GM18868 (cell line): ENCODE data around the gene ACOX2.

Experiments
- ATAC-seq: cut with Tn5 transposase; IDR thresholded peaks from one replicate; pipeline ENCODE4 v1.9.1; 2021; ENCODE audit warnings: mild to moderate bottlenecking, moderate library complexity; ENCODE audit not compliant: unreplicated experiment

The ACOX2 gene

GRCh38 chr3:58514405-58514804 is 22.6 kb downstream of the ACOX2 start:
- no peak for ATAC-seq

DNA sequence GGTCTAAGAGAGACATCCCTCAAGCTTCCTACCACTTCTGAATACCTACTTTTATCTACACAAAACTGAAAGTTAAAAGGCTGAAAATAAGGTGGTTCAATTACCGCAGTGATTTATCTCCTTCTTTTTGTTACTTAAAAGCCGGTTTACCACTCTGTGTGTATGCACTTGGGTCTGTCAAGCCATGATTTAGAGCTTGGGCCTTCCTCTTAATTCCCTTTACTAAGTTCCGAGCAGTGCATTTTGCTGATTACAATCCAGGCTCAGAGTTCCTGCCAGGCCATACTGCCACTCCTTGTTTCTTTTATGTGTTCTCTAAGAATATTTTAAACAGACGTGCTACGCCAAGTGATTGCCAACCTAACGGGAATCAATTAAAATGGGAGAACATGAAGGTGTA is 28.6 kb downstream of the ACOX2 start:
- no peak for ATAC-seq

DNA sequence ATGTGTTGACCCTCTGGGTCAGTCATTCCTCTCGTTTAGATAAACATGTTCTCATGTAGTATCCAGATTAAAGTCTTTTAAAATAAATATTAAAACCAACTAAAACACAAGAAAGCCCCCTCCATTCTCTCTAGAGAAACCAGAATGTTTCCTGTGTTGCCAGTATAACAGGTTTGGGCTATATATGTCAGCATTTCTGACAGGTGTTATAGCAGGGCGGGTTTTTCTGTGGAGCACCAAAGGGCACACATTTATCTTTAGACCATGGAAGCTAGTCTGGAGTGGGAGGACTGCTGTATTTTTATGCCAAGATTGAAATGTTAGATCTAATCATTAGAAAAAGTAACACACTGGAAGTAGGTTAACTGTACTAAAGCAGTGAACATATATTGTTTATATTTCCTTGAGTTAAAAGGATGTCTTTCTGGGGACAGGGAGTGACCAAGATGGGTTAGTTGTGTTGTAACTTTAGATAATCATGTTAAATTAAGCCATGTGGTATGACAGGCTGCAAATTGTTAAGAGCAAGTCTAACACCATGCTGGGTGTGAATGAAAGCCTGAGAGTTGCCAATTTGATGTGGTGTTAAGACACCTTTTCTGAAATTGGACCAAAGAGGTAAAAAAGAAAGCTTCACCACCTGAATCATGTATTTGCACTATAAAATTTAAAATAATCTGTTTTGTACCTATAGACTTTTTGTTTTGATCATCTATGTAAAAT is 29.5 kb downstream of the ACOX2 start:
- ATAC-seq: no peak

DNA sequence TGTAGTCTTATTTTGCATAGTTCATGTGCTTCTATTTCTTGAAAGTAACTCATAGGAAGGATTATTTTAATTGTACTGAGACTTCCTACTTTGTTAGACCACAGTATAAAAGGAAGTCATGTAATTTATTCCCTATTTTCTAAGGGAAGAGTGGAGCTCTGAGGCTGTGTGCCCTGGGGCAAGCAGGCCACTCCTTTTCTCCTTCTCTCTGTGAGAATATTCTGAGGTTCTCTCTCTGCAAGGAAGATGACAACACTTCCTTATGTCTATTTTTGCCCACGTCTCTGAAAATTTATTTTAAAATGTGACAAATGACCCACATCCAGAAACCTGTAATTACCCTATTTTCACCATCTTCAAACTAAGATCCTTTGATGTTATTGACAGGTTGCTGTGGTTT is 34.1 kb downstream of the ACOX2 start:
- no peak for ATAC-seq

DNA sequence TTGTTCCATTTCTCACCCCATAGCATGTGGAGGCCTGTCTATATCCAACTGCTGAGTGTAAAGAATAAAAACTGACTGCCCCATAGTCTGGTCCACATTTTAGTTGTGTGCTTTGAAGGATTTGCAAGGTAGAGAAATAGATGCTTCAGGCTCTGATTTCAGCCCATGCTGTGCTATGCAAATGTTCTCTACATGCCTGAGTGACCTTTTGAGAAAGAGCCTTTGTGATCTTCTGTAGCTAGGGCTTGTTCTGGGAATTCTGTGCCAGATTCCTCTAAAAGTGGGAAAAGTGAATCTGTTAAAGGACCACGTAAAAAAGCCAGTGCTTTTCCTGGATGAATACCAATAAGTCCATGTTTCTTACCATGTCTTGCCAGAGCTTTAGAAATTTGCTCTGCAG is 39.9 kb downstream of the ACOX2 start:
- peak; percentile 35 for ATAC-seq

GRCh38 chr3:58496206-58496857 is 40.7 kb downstream of the ACOX2 start:
- ATAC-seq: no peak

DNA sequence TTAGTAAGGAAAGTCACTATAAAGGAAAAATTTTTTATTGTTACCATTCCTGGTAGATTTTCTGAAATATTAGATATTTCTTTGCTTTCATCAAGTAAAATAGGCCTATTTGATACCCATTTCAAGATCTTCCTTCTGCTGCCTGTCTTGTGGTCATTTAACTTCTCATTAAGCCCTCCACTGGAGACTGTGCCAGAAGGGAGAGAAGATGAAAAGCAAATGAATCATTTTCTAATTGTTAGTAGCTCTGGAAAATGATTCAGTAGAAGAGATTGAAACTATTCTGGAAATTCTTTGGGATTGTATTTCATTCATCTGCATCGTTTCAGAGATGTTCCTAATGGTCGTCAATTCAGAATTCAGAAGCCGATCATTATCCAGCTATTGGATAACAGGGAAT is 41.9 kb downstream of the ACOX2 start:
- no peak for ATAC-seq

- no peak for ATAC-seq
These were observed 42.9 kb downstream of the ACOX2 start for GRCh38 chr3:58494107-58494506.

DNA sequence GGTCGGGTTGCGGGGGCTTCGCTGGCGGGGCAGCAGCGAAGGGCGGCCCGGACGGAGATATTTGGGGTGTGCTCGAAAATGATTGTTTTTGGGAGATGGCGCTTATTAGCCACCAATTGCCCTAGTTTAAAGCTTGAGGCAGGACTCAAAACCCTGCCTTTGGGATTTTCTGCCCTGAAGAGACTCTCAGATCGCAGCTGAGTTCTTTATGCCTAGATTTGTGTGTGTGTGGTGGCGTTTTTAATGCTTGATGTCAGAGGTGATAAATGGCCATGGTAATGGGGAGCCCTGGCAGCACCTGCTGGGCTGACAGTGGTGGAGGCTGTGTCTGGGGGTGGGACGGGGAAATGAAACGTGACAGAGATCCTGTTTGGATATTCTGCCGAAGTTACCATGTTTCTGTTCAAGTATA is 44.5 kb downstream of the ACOX2 start:
- no peak for ATAC-seq

DNA sequence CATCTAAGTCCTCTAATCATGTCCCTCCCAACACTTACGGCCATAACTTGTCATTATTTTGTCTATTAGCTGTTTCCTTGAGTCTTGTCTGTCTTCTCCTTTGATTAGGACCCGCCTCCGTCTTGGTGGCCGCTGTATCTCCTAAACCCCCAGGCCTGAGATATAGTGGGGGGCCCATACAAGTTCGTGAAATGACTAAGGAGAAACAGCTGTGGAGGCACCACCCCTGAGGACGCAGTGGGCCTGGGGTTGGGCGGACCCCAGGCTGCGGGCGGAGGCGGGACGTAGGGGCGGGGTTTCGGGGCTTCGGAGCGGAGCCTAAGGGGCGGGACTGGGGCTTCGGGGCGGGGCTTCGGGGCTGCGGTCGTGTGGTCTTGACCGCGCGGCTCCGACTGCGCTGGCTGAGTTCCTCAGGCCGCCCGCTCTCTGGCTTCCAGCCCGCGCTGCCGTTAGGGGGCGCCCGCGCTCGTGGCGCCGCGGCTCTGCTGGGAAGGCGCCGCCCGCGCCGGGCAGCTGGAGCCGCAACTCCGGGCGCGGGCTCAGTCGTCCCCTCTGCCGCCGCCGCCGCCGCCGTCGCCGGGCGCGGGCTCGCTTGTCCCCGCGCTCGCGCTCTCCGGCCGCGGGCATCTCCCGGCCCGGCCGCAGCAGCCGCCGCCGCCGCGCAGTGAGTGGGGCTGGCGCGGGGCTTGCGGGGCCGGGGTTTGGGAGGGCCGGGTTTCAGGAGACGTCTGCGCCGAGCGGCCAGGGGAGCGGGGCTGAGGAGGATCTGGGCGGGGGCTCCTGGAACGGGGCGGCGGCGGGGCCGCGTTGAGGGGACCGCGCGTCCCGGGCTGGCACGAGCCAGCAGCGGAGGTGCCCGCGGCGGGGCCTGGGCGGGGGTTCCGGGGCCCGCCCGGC is 45.2 kb downstream of the ACOX2 start, which contains the start of gene KCTD6:
TSS of gene KCTD6 (plus strand) at position 591 of the 897 bp plus-strand sequence. CDS start 6,660 bp downstream, outside the sequence.
- ATAC-seq: peak; percentile 92

DNA sequence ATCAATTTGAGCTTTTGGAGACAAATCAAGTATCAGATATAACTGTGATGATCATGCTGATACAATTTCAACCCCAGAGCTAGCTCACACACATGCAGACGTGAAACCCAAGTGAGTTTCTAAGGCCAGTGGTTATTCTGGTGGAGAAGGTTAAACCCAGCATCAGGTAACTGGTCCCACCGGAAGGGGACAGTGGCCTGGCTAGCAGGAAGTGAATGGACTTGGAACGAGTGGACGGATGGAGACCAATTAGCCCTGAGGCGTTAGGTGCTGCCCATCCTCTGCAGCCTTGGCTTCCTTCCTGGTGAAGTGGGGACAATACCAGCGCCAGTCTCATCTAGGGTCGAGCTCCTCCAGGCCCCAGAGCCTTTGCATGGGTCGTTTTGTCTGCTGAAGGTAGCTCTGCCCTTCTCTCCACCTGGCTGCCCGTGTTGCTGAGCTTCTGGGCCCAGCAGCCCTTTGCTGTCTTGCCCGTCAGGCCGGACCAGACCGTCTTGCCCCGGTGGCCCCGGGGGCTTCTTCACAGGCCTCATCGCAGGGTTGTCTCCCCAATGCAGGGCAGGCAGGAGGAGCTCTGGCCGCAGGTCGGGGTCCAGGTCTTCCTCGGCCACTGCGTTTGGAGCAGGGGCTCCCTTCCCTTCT is 46.0 kb downstream of the ACOX2 start:
- ATAC-seq: no peak

- ATAC-seq: no peak
These were observed 48.0 kb downstream of the ACOX2 start for GRCh38 chr3:58488967-58489366.

DNA sequence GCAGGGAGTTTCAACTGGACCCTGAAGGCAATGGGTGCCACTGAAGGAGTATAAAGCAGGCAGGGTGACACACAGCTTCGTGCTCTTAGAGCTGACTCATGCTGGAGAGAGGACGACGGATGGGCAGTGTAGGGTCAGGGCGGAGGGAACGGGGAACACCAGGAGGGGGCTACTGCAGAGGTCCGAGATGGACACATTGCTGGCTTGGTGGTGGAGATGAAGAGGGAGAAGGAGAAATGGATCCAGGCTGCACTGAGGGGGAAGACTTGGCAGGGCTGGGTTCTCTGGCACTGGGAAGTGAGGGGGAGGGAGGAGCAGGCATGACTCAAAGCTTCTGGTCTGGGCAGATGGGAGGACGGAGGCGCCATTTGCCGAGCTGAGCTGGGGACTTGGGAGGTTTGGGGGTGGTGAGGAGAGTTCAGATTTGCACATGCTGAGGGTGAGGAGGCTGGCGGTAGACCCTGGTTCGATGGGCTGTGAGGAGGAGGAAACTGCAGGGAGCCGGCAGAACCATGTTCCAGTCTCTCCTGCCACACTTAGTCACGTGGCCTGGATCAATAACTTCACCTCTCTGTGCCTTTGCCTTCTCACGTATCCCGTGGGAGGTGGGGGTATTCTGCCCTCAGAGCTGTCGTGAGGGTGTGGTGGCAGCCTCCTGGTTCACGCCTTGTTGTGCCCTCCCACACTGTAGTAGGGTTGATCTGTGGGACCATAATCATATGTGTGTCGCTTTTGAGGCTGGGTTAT is 49.7 kb downstream of the ACOX2 start:
- ATAC-seq: no peak

- ATAC-seq: no peak
These were observed 51.1 kb downstream of the ACOX2 start for GRCh38 chr3:58485801-58486435.

- ATAC-seq: no peak
These were observed 52.3 kb downstream of the ACOX2 start for GRCh38 chr3:58484722-58485069.

GRCh38 chr3:58484045-58484721 is 52.8 kb downstream of the ACOX2 start:
- no peak for ATAC-seq

GRCh38 chr3:58482917-58483636 is 53.9 kb downstream of the ACOX2 start:
- peak; percentile 67 for ATAC-seq

DNA sequence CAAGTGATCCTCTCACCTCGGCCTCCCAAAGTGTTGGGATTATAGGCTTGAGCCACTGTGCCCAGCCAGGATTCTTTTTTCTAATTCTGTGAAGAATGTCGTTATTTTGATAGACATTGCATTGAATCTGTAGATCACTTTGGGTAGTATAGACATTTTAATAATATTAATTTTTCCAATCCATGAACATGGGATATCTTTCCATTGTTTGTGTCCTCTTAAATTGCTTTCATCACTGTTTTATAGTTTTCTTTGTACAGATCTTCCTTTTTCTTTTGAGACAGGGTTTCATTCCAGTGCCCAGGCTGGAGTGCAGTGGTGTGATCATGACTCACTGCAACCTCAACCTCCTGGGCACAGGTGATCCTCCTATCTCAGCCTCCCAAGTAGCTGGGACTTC is 56.7 kb downstream of the ACOX2 start:
- ATAC-seq: no peak

GRCh38 chr3:58478781-58479180 is 58.2 kb downstream of the ACOX2 start:
- ATAC-seq: no peak
